ENCODE data around the gene BCAP31. TPM values are rescaled to one million over a fixed set of nuclear protein-coding genes. Genes with fewer than 3 reads are reported as not detected.

Gene BCAP31
- total RNA-seq, 1 experiment from 2014 or later, result 432 TPM

DNA sequence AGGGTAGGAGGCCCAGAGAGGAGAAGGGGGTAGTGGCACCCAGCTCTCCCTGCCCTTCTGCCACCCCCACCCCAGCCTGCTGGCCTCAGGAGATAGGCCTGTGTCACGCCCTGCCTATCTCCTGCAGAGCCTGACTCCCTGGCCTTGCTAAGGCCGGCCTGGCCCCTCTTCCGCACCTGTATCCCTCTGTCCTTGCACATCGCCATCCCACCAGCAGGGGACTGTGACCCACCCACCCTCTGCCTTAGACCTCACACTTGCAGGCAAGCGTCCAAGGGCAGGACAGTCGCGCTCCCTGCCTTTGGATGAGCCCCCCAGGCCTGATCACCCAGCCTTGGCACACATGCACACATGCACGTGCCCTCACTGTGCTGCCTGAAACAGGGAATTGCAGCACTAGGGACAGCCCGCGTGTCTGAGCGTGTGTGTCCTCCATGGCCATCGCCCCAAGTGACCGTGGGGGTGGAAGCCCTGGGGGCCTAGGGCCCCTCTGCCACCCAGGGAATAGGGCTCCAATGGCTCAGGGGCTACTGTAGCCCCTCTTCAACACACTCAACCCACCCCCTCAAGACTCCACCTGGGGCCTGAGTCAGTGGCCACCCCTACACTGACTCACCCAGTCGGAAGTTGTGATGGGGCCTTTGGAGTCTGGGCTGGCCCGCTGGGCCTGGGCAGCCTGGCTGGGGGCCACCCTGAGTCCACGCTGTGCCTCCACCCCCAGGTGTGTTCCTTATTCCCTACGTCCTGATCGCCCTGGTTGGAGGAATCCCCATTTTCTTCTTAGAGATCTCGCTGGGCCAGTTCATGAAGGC, 34.3 kb downstream of the BCAP31 start:
- intact Hi-C loops (cut with micrococcal nuclease; ENCODE audit: unreplicated experiment), result no loop called here
- Histone ChIP-seq H3K4me1 (ENCODE audit: control insufficient read depth, insufficient read depth, low read length) (peaks cover 27% of the 10 kb centered on the region), H3K9me3 (ENCODE audit: control insufficient read depth, insufficient read depth, low read depth, low read length) (no peaks in the 10 kb centered on the region), H3K27me3 (ENCODE audit: control insufficient read depth, insufficient read depth, low read length) (no peaks in the 10 kb centered on the region), H3K4me3 (ENCODE audit: low read depth in 2 of 2, low read length in 2 of 2) (peak overlapping the region; percentile 31 to 52), H3K27ac (ENCODE audit: low read length) (0 out of 2 replicates have a peak overlapping the region, but pooled peaks have one; percentile 29), H3K36me3 (ENCODE audit: control insufficient read depth, insufficient read depth, low read length) (no peaks in the 10 kb centered on the region)
- no TSS peak for BruUV-seq (replicated peaks)
- CTCF ChIA-PET, result interaction anchor here (1.0 kb wide), 1 partner anchor 81 kb away, joined by 8 read pairs; no protein-coding TSS in a partner anchor
- POLR2A ChIA-PET, result no interaction called here
- no peak for TF ChIP-seq TCF7L2 (IDR thresholded peaks at IDR 0.05; ENCODE audit: low read depth, low read length)
- TF ChIP-seq, protein P1, sequence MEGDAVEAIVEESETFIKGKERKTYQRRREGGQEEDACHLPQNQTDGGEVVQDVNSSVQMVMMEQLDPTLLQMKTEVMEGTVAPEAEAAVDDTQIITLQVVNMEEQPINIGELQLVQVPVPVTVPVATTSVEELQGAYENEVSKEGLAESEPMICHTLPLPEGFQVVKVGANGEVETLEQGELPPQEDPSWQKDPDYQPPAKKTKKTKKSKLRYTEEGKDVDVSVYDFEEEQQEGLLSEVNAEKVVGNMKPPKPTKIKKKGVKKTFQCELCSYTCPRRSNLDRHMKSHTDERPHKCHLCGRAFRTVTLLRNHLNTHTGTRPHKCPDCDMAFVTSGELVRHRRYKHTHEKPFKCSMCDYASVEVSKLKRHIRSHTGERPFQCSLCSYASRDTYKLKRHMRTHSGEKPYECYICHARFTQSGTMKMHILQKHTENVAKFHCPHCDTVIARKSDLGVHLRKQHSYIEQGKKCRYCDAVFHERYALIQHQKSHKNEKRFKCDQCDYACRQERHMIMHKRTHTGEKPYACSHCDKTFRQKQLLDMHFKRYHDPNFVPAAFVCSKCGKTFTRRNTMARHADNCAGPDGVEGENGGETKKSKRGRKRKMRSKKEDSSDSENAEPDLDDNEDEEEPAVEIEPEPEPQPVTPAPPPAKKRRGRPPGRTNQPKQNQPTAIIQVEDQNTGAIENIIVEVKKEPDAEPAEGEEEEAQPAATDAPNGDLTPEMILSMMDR (IDR thresholded peaks at IDR 0.05), result no peak; the same call in 1 of the 2 replicates
- no peak for TF ChIP-seq SIN3A (IDR thresholded peaks at IDR 0.05; ENCODE audit: borderline replicate concordance, insufficient read depth, low read depth, low read length)
- TF ChIP-seq, protein P2, sequence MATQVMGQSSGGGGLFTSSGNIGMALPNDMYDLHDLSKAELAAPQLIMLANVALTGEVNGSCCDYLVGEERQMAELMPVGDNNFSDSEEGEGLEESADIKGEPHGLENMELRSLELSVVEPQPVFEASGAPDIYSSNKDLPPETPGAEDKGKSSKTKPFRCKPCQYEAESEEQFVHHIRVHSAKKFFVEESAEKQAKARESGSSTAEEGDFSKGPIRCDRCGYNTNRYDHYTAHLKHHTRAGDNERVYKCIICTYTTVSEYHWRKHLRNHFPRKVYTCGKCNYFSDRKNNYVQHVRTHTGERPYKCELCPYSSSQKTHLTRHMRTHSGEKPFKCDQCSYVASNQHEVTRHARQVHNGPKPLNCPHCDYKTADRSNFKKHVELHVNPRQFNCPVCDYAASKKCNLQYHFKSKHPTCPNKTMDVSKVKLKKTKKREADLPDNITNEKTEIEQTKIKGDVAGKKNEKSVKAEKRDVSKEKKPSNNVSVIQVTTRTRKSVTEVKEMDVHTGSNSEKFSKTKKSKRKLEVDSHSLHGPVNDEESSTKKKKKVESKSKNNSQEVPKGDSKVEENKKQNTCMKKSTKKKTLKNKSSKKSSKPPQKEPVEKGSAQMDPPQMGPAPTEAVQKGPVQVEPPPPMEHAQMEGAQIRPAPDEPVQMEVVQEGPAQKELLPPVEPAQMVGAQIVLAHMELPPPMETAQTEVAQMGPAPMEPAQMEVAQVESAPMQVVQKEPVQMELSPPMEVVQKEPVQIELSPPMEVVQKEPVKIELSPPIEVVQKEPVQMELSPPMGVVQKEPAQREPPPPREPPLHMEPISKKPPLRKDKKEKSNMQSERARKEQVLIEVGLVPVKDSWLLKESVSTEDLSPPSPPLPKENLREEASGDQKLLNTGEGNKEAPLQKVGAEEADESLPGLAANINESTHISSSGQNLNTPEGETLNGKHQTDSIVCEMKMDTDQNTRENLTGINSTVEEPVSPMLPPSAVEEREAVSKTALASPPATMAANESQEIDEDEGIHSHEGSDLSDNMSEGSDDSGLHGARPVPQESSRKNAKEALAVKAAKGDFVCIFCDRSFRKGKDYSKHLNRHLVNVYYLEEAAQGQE (IDR thresholded peaks at IDR 0.05; ENCODE audit: insufficient read depth in 1 of 2, low read depth in 2 of 2, low read length in 1 of 2), result no peak
- TF ChIP-seq POLR2AphosphoS5 (IDR thresholded peaks at IDR 0.05; ENCODE audit: low read depth, low read length), result no peak
- ATAC-seq (peak; percentile 20), DNase-seq (ENCODE audit: low read depth, low spot score) (no peak)
- in situ Hi-C loops (cut with HindIII; ENCODE audit: low pct_unique_long_range_greater_than_20kb, low sequenced_read_pairs), result no loop called here

DNA sequence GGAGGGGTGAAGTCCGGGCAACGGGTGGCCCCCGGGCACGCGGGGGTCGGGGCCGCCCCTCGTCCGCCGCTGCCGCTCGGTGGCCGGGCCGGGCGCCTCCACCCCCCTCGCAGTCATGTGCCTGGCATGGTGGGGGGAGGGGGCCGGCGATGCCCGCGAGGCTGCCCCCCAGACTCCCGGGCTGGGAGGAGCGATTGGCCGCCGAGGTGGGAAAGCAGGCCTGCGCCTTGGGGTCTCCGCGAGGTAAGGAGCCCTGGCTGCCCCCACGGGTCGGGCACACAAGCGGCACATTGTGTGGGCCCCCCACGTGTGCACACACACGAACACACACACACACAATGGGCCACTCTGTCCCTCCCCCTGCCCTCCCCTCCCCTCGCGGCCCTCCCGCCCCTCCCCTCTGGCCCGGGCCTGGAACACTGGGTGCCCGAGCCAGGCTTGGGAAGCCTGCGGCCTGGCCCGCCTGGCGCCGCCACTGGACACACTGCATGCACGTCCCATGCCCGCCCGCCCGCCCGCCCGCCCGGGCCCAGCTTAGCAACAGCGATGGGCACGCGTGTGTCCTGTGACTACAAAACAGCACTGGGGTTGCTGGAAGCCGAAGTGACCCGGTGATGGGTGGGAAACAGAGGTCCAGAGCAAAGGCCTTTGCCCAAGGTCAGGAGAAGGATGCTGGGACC, 35.1 kb downstream of the BCAP31 start:
- ATAC-seq (peak; percentile 46), DNase-seq (ENCODE audit: low read depth, low spot score) (no peak)
- CTCF ChIA-PET, result interaction anchor here (1.0 kb wide), 1 partner anchor 80 kb away, joined by 8 read pairs; no protein-coding TSS in a partner anchor
- H3K4me1 ChIP-seq (ENCODE audit: control insufficient read depth, insufficient read depth, low read length), result peaks cover 30% of the 10 kb centered on the region
- no peaks in the 10 kb centered on the region for H3K9me3 ChIP-seq (ENCODE audit: control insufficient read depth, insufficient read depth, low read depth, low read length)
- POLR2A ChIA-PET, result no interaction called here
- no peaks in the 10 kb centered on the region for H3K27me3 ChIP-seq (ENCODE audit: control insufficient read depth, insufficient read depth, low read length)
- H3K4me3 ChIP-seq (ENCODE audit: low read depth in 2 of 2, low read length in 2 of 2), result peak overlapping the region; percentile 50 to 52
- no peaks in the 10 kb centered on the region for H3K36me3 ChIP-seq (ENCODE audit: control insufficient read depth, insufficient read depth, low read length)
- TF ChIP-seq SIN3A (IDR thresholded peaks at IDR 0.05; ENCODE audit: borderline replicate concordance, insufficient read depth, low read depth, low read length) (no peak), TCF7L2 (IDR thresholded peaks at IDR 0.05; ENCODE audit: low read depth, low read length) (no peak), POLR2AphosphoS5 (IDR thresholded peaks at IDR 0.05; ENCODE audit: low read depth, low read length) (no peak)
- TF ChIP-seq, protein P2 (IDR thresholded peaks at IDR 0.05; ENCODE audit: insufficient read depth in 1 of 2, low read depth in 2 of 2, low read length in 1 of 2), result no peak
- TF ChIP-seq, protein P1 (IDR thresholded peaks at IDR 0.05), result no peak
- in situ Hi-C loops (cut with HindIII; ENCODE audit: low pct_unique_long_range_greater_than_20kb, low sequenced_read_pairs) (no loop called here), intact Hi-C loops (cut with micrococcal nuclease; ENCODE audit: unreplicated experiment) (no loop called here)
- no TSS peak for BruUV-seq (replicated peaks)
- 0 out of 2 replicates have a peak overlapping the region, but pooled peaks have one; percentile 29 for H3K27ac ChIP-seq (ENCODE audit: low read length)

Data from Panc1 (cell line).